Spleen (tissue), 7 donors: ENCODE data around the gene GSK3B.

Source experiments
- POLR2A ChIP-seq, 3 donors: fragments of 450-650 bp; IDR thresholded peaks; one replicate each; pipeline ENCODE4 v1.5.1; 2017; ENCODE audit warnings: antibody characterized with exemption in 3 of 3, mild to moderate bottlenecking in 1 of 3
- POLR2AphosphoS5 ChIP-seq, 3 donors: sonication (generic); formaldehyde crosslinking; IDR thresholded peaks; one replicate each; pipeline ENCODE4 v1.5.1; 2017; ENCODE audit warnings: antibody characterized with exemption in 3 of 3
- TF ChIP-seq, protein P1 (sequence below), 11 experiments: fragments of 200-600 bp in 7 of 11; fragments of 450-650 bp in 4 of 11; sonication (generic) in 4 of 11; IDR thresholded peaks in 8 of 11; conservative IDR thresholded peaks in 3 of 11; 1 replicate in 7 of 11; 2 replicates in 4 of 11; pipeline versions ENCODE4 v1.4.0 to v1.8.0; 2016 to 2021; ENCODE audit warnings: antibody characterized with exemption in 11 of 11, inconsistent platforms in 4 of 11, mild to moderate bottlenecking in 1 of 11
- donor health status: DM: no; HTN: no; CAD: no; lungs with moderate emphysema.
- donor health status: DM: no; HTN: no; CAD: no.
- donor health status: DM: no; HTN: no; CAD: no.

DNA sequence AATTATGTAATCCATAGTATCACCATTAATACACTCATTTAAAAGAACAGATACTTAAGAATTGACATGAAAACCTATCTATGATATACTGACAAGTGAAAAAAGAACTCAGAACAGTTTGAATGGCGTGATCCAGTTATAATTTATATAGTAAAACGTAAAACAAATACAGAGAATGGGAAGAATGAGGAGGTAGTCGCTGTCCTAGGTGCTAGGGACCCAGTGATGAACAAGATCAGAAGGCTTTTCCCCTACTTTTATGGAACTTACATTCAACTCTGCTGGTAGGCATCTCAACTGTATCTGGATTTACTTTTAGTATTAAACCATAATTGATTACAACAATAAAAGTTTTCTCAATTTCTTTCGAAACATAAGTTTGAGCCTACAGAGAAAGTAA lies 31.8 kb downstream of the GSK3B start:
- TF ChIP-seq, protein P1, sequence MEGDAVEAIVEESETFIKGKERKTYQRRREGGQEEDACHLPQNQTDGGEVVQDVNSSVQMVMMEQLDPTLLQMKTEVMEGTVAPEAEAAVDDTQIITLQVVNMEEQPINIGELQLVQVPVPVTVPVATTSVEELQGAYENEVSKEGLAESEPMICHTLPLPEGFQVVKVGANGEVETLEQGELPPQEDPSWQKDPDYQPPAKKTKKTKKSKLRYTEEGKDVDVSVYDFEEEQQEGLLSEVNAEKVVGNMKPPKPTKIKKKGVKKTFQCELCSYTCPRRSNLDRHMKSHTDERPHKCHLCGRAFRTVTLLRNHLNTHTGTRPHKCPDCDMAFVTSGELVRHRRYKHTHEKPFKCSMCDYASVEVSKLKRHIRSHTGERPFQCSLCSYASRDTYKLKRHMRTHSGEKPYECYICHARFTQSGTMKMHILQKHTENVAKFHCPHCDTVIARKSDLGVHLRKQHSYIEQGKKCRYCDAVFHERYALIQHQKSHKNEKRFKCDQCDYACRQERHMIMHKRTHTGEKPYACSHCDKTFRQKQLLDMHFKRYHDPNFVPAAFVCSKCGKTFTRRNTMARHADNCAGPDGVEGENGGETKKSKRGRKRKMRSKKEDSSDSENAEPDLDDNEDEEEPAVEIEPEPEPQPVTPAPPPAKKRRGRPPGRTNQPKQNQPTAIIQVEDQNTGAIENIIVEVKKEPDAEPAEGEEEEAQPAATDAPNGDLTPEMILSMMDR (IDR thresholded peaks at IDR 0.05 in 8 of 11, conservative IDR thresholded peaks at IDR 0.05 in 3 of 11): no peak
- TF ChIP-seq POLR2AphosphoS5 (IDR thresholded peaks at IDR 0.05) (no peak), POLR2A (IDR thresholded peaks at IDR 0.05) (no peak)
